Measurements from ENCODE around the gene TMPRSS9. TPM values are rescaled to one million over a fixed set of nuclear protein-coding genes. Genes with fewer than 3 reads are reported as not detected.

Gene TMPRSS9
- total RNA-seq, 3 donors from 2014 or later: 0.17 to 0.41 TPM; not detected in 1

- ATAC-seq (no peak), DNase-seq (no peak)
- no peak for TF ChIP-seq CTCF (IDR thresholded peaks at IDR 0.05)
- intact Hi-C loops (cut with DNase I, micrococcal nuclease): no loop called here
- Histone ChIP-seq H3K4me3 (no peak overlapping the region), H3K36me3 (ENCODE audit: low read depth) (no peaks in the 10 kb centered on the region), H3K4me1 (ENCODE audit: low read depth) (no peaks in the 10 kb centered on the region), H3K9me3 (no peaks in the 10 kb centered on the region)
Measured at GRCh38 chr19:2419754-2420153, 59.7 kb downstream of the TMPRSS9 start.

- DNase-seq (no peak), ATAC-seq (no peak)
- intact Hi-C loops (cut with DNase I, micrococcal nuclease): no loop called here
- Histone ChIP-seq H3K4me3 (no peak overlapping the region), H3K4me1 (ENCODE audit: low read depth) (peaks cover 2% of the 10 kb centered on the region), H3K9me3 (no peaks in the 10 kb centered on the region), H3K36me3 (ENCODE audit: low read depth) (no peaks in the 10 kb centered on the region)
- no peak for TF ChIP-seq CTCF (IDR thresholded peaks at IDR 0.05)
Measured at GRCh38 chr19:2420490-2420889, 60.4 kb downstream of the TMPRSS9 start.

- intact Hi-C loops (cut with DNase I, micrococcal nuclease): no loop called here
- H3K36me3 ChIP-seq (ENCODE audit: low read depth): no peaks in the 10 kb centered on the region
- H3K4me1 ChIP-seq (ENCODE audit: low read depth): peaks cover 15% of the 10 kb centered on the region
- no peaks in the 10 kb centered on the region for H3K9me3 ChIP-seq
- TF ChIP-seq CTCF (IDR thresholded peaks at IDR 0.05): no peak
- no peak for ATAC-seq
- no peak overlapping the region for H3K4me3 ChIP-seq
- no peak for DNase-seq
Measured at GRCh38 chr19:2421581-2422306, 61.7 kb downstream of the TMPRSS9 start.

- Histone ChIP-seq H3K36me3 (ENCODE audit: low read depth) (no peaks in the 10 kb centered on the region), H3K9me3 (no peaks in the 10 kb centered on the region), H3K4me3 (no peak overlapping the region), H3K4me1 (ENCODE audit: low read depth) (peaks cover 19% of the 10 kb centered on the region)
- intact Hi-C loops (cut with DNase I, micrococcal nuclease): no loop called here
- ATAC-seq: no peak
- no peak for TF ChIP-seq CTCF (IDR thresholded peaks at IDR 0.05)
- DNase-seq: no peak
Measured at GRCh38 chr19:2423071-2423914, 63.2 kb downstream of the TMPRSS9 start.

GRCh38 chr19:2423915-2424685 is 64.0 kb downstream of the TMPRSS9 start:
- Histone ChIP-seq H3K36me3 (ENCODE audit: low read depth) (no peaks in the 10 kb centered on the region), H3K4me1 (ENCODE audit: low read depth) (peaks cover 22% of the 10 kb centered on the region), H3K4me3 (no peak overlapping the region), H3K9me3 (no peaks in the 10 kb centered on the region)
- TF ChIP-seq CTCF (IDR thresholded peaks at IDR 0.05): no peak
- intact Hi-C loops (cut with DNase I, micrococcal nuclease): no loop called here
- ATAC-seq (no peak), DNase-seq (no peak)

Data from mucosa of descending colon (tissue), 3 donors.